SK-N-SH treated with all-trans-retinoic acid at 6 μM for 48 hours (cell line): ENCODE results near the gene PIF1.

ENCODE experiments used
- ATAC-seq: fragments of 200-7000 bp; cut with Tn5 transposase; 3 replicates; pipeline ENCODE4 v1.9.1; 2020; ENCODE audit warnings: mild to moderate bottlenecking, moderate library complexity
- ARNTL ChIP-seq: fragments of 450-650 bp; formaldehyde crosslinking; IDR thresholded peaks from 2 replicates; pipeline ENCODE4 v1.5.0; 2020; ENCODE audit warnings: low read depth, mild to moderate bottlenecking, moderate library complexity, borderline replicate concordance
- BACH2 ChIP-seq: fragments of 250-450 bp; sonication (Bioruptor Pico); IDR thresholded peaks from 2 replicates; pipeline ENCODE4 v1.9.0; 2021; ENCODE audit warnings: mild to moderate bottlenecking, borderline replicate concordance
- CREB5 ChIP-seq: fragments of 250-450 bp; sonication (Bioruptor Pico); IDR thresholded peaks from 2 replicates; pipeline ENCODE4 v1.5.1; 2020; ENCODE audit warnings: low read depth, mild to moderate bottlenecking, moderate library complexity
- CSDC2 ChIP-seq: fragments of 250-450 bp; sonication (Bioruptor Pico); IDR thresholded peaks from 2 replicates; pipeline ENCODE4 v1.5.0; 2020; ENCODE audit warnings: mild to moderate bottlenecking, moderate library complexity
- ESRRG ChIP-seq: fragments of 250-450 bp; sonication (Bioruptor Pico); IDR thresholded peaks from 2 replicates; pipeline ENCODE4 v1.6.1; 2021; ENCODE audit warnings: mild to moderate bottlenecking
- GLIS3 ChIP-seq: fragments of 250-450 bp; sonication (Bioruptor Pico); IDR thresholded peaks from 2 replicates; pipeline ENCODE4 v1.5.0; 2020; ENCODE audit warnings: mild to moderate bottlenecking, moderate library complexity
- ISL1 ChIP-seq: fragments of 250-450 bp; sonication (Bioruptor Pico); IDR thresholded peaks from 2 replicates; pipeline ENCODE4 v2.1.2; 2022; ENCODE audit warnings: mild to moderate bottlenecking, moderate library complexity
- OSR1 ChIP-seq: fragments of 250-450 bp; sonication (Bioruptor Pico); IDR thresholded peaks from 2 replicates; pipeline ENCODE4 v1.8.0; 2022; ENCODE audit warnings: moderate library complexity, mild to moderate bottlenecking, inconsistent platforms
- PATZ1 ChIP-seq: fragments of 250-450 bp; sonication (Bioruptor Pico); IDR thresholded peaks from 2 replicates; pipeline ENCODE4 v1.8.0; 2020; ENCODE audit warnings: mild to moderate bottlenecking, moderate library complexity, borderline replicate concordance
- POU6F1 ChIP-seq: fragments of 250-450 bp; sonication (Bioruptor Pico); IDR thresholded peaks from 2 replicates; pipeline ENCODE4 v1.8.0; 2021; ENCODE audit warnings: low read depth, mild to moderate bottlenecking, moderate library complexity, borderline replicate concordance
- RARB ChIP-seq: fragments of 250-450 bp; sonication (Bioruptor Pico); IDR thresholded peaks from 2 replicates; pipeline ENCODE4 v1.8.0; 2021; ENCODE audit warnings: mild to moderate bottlenecking, moderate library complexity
- SNAI2 ChIP-seq: fragments of 250-450 bp; sonication (Bioruptor Pico); IDR thresholded peaks from 2 replicates; pipeline ENCODE4 v1.5.0; 2020; ENCODE audit warnings: mild to moderate bottlenecking, moderate library complexity
- TCF4 ChIP-seq: fragments of 250-450 bp; sonication (Bioruptor Pico); IDR thresholded peaks from 2 replicates; pipeline ENCODE4 v1.8.0; 2021; ENCODE audit warnings: mild to moderate bottlenecking, moderate library complexity, borderline replicate concordance
- TSHZ2 ChIP-seq: fragments of 250-450 bp; sonication (Bioruptor Pico); IDR thresholded peaks from 2 replicates; pipeline ENCODE4 v1.5.0; 2020; ENCODE audit warnings: mild to moderate bottlenecking, moderate library complexity
- ZC3H10 ChIP-seq: fragments of 250-450 bp; sonication (Bioruptor Pico); IDR thresholded peaks from 2 replicates; pipeline ENCODE4 v1.5.1; 2021; ENCODE audit warnings: mild to moderate bottlenecking, moderate library complexity
- ZFP3 ChIP-seq: fragments of 250-450 bp; sonication (Bioruptor Pico); IDR thresholded peaks from 2 replicates; pipeline ENCODE4 v1.5.0; 2020; ENCODE audit warnings: mild to moderate bottlenecking, moderate library complexity
- ZFP30 ChIP-seq: fragments of 450-650 bp; formaldehyde crosslinking; IDR thresholded peaks from 2 replicates; pipeline ENCODE4 v1.5.0; 2022; ENCODE audit warnings: mild to moderate bottlenecking, moderate library complexity
- ZNF565 ChIP-seq: fragments of 450-650 bp; formaldehyde crosslinking; conservative IDR thresholded peaks from 2 replicates; pipeline ENCODE4 v1.5.0; 2020; ENCODE audit warnings: low read depth, mild to moderate bottlenecking, moderate library complexity
- ZNF8 ChIP-seq: fragments of 450-650 bp; formaldehyde crosslinking; IDR thresholded peaks from 2 replicates; pipeline ENCODE4 v1.5.0; 2020; ENCODE audit warnings: mild to moderate bottlenecking, moderate library complexity

The PIF1 gene

GRCh38 chr15:64810497-64811326, 14.7 kb downstream of the PIF1 start:
- ATAC-seq: no peak; the same call in 2 of the 3 replicates
- TF ChIP-seq ISL1 (CRISPR knock-in tag) (no peak), PATZ1 (CRISPR knock-in tag) (no peak), TCF4 (CRISPR knock-in tag) (no peak), OSR1 (CRISPR knock-in tag) (no peak), CSDC2 (CRISPR knock-in tag) (no peak), BACH2 (CRISPR knock-in tag) (no peak), ZFP3 (no peak), GLIS3 (CRISPR knock-in tag) (no peak), ESRRG (CRISPR knock-in tag) (no peak), TSHZ2 (CRISPR knock-in tag) (no peak), ZNF565 (CRISPR knock-in tag) (no peak), ZFP30 (no peak), RARB (CRISPR knock-in tag) (no peak), ARNTL (CRISPR knock-in tag) (no peak), CREB5 (CRISPR knock-in tag) (no peak)

GRCh38 chr15:64809649-64810496, 15.6 kb downstream of the PIF1 start:
- peak; percentile 94 for ATAC-seq
- TF ChIP-seq ZC3H10: no peak
- TF ChIP-seq, all 23 proteins: peak for 0

GRCh38 chr15:64808785-64809453, 16.5 kb downstream of the PIF1 start:
- no peak for TF ChIP-seq CREB5 (CRISPR knock-in tag)
- TF ChIP-seq POU6F1 (CRISPR knock-in tag): no peak
- TF ChIP-seq TSHZ2 (CRISPR knock-in tag): no peak
- TF ChIP-seq ZNF8 (CRISPR knock-in tag): no peak
- no peak for TF ChIP-seq GLIS3 (CRISPR knock-in tag)
- TF ChIP-seq ZFP3: no peak
- TF ChIP-seq SNAI2 (CRISPR knock-in tag): no peak

More at GRCh38 chr15:64808785-64809453, 16.5 kb downstream of the PIF1 start:
- no peak for ATAC-seq
